GM04503 (cell line): ENCODE results near the gene CCDC148.
A peak's percentile ranks its signal among the peaks of the same experiment; 100 is the strongest.

ENCODE experiments used
- DNase-seq: peaks from one replicate; pipeline ENCODE4 v3.0.0-alpha.2; 2012; ENCODE audit warnings: low read depth

The CCDC148 gene

DNA sequence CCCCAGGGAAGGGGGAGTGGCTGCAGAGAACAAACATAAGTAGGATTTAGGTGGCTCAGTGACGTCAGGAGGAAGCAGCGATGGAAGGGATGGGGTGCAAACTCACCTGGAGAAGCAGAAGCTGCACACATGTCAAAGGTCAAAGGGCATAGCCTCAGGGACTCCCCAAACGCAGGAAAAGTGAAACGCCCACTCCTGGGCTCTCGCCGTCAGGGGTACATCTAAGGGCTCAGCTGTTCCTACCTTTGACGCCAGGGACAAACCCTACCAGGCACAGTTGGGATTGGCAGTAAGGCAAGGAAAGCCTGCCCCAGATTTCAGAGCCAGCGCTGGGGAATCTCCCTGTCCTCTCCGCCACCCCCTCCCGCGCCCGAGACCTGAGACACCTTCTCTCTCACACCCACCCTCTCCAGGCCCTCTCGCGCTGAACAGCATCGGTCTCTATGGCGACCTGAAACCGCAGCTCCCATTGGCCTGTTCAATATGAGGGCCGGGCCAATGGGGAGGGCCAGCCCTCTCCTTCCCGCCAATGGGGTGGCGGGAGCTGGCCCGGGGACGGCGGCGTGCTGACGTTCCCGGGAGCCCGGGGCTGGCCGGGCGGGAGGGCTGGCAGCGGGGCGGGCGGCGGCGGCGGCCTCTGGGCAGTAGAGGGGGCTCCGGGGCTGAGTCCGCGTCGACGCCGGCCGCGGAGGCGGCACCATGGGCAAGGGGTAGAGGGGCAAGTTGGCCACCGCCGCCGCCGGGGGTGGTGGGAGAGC lies at the start of gene CCDC148, which contains the start of gene PKP4:
CCDC148 (minus strand) TSS at position 445 of the 758 bp plus-strand sequence; CDS start at position 131, 314 bp downstream.
PKP4 (plus strand) TSS at position 644 of the 758 bp plus-strand sequence. CDS start 76,233 bp downstream, outside the sequence.
- peak; percentile 67 for DNase-seq

- DNase-seq: no peak
Observed at GRCh38 chr2:158505448-158505934, 48.9 kb upstream of the CCDC148 start.

DNA sequence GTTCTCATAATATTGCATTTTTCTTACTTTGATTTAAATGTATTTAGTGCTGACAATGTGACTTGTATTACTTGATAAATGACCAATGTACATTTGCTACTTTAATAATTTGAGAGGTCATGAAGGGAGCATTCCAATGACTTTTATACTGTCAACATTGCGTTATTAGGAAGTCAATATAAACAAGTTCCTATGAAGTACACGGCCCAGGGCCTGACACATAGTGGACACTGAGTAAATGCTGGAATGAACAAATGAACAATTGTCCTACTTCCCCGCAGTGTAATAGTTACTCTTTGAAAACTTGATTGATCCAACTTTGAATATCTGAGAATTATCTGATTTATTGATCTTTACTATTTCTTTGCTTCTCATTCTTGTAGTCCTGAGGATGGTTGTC lies 47.5 kb upstream of the CCDC148 start:
- DNase-seq: no peak

DNA sequence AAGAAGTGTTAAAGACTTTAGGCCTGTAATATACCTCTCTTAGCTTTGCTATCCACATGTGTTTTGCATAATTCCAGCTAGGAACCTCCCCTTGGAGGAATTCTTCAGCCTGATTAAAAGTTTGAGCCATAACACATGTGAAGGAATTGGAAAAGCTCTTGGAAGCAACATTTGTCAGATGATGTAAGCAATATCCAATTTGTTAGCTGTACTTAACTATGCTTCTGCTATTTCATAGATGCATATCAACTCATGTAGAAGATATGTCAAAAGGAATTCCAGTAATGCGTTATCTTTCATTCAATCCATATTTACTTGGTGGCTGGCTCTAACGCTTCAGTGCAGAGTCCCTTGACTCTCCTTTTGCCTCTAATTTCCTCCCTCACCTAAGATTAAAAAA lies 46.4 kb upstream of the CCDC148 start:
- peak; percentile 92 for DNase-seq

- DNase-seq: no peak
Observed at GRCh38 chr2:158501301-158501700, 44.7 kb upstream of the CCDC148 start.

GRCh38 chr2:158500333-158500732 lies 43.8 kb upstream of the CCDC148 start:
- DNase-seq: no peak

DNA sequence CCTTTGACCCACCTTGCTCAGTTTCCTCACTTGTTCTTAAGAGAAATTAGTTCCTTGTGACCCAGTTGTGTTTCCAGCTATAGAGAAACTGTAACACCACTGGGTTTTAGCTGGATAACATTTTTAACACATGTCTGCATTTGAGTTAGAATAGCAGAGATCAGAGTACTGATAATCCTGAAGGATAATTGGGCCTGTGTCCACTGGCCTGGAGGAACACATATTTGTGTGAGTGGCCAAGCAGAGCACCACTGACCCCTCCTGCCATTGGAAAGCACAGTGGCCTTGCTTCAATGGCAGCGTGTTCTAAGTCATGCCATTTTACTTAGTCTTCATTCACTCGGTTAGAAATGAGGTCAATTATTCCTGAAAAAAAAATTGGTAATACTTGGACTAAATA lies 42.8 kb upstream of the CCDC148 start:
- DNase-seq: no peak

GRCh38 chr2:158498749-158499136 lies 42.2 kb upstream of the CCDC148 start:
- no peak for DNase-seq

GRCh38 chr2:158498043-158498748 lies 41.6 kb upstream of the CCDC148 start:
- DNase-seq: no peak

GRCh38 chr2:158497486-158497885 lies 40.9 kb upstream of the CCDC148 start:
- no peak for DNase-seq

DNA sequence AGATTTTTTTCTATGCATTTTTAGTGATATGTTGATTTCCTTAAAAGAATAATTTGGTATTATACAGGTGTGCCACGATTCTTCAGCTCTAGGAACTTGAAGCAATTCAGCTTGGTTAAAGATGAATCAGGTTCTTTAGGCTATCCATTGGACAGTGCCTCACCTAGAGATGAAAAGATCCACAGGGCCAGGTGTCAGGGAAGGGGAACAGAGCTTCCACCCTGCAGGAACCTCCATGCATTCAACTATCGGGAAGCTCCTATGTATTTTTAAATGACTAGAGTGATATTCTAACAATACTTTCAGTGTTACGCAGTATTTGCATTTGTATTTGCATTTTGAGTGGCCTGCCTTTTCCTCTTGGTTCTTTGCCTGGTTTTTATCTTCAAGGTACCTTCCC lies 40.4 kb upstream of the CCDC148 start:
- DNase-seq: no peak

GRCh38 chr2:158495175-158495574 lies 38.6 kb upstream of the CCDC148 start:
- DNase-seq: peak; percentile 74

GRCh38 chr2:158493458-158493857 lies 36.9 kb upstream of the CCDC148 start:
- DNase-seq: no peak

GRCh38 chr2:158491072-158491471 lies 34.5 kb upstream of the CCDC148 start:
- no peak for DNase-seq

DNA sequence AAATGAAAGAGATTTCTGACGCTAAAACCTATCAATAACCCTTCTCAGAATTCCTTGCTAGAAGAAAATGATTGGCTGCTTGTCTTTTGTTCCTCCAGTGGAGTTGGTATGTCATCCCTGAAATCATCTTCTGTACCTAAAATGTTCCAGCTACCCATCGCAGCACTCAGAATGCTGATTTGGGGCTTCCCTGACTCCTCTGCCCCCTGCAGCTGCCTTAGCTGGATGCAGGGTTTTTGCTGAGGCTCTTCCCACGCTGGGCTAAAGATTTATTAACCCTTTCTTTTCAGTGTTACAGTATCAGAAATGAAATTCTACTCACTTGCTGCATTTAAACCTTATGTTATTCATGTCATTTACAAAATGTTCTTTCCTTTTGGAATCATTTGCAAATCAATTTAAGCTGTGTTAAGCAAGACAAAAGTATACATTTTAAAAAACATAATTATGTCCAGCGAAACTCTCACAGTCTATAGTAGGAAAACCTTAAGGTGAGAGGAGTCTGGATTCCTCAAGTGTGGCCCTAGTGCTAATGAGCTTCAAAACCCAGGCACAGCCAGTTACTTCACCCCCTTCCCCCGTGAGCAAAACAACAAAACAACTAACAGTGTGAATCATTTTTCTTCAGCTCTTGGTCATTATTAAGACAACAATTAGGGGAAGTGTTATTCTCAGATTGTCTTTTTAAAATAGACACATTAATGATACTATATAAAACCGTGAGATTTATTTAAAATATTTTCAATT lies 33.0 kb upstream of the CCDC148 start:
- no peak for DNase-seq

DNA sequence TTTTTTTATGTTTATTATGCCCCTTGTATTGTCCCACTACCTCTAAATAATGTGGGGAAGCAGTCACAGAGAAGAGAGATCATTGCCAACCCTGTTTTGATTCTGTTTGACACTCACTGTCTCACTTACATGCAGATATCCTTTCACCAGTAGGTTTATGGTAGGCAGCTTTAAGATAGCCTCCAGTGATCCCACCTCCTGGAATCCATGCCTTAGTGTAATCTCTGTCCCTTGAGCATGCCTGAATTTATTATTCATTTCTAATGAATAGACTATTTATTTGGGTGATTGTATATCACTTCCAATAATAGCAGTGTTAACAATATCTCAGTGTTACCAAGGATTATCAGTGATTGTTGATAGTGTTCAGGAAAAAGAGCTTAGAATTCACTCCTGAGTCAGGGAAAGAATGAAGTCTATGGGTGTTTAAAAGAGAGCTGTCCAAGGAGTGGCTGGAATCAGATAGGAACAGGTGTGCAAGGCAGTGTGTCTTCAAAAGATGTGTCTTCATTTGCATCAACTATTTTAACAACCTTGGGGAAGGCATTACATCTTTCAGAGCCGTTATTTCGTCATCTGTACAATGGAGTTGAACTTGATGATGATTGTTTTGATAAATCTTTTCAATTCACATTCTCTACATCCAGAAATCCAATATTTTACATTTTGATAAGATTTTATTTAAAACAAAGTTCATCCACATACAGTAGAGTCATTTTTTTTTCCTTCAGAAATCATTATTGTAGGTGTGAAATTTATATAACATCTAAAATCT lies 32.1 kb upstream of the CCDC148 start:
- no peak for DNase-seq

- DNase-seq: no peak
Observed at GRCh38 chr2:158487419-158487818, 30.9 kb upstream of the CCDC148 start.

GRCh38 chr2:158486970-158487325 lies 30.4 kb upstream of the CCDC148 start:
- DNase-seq: no peak

DNA sequence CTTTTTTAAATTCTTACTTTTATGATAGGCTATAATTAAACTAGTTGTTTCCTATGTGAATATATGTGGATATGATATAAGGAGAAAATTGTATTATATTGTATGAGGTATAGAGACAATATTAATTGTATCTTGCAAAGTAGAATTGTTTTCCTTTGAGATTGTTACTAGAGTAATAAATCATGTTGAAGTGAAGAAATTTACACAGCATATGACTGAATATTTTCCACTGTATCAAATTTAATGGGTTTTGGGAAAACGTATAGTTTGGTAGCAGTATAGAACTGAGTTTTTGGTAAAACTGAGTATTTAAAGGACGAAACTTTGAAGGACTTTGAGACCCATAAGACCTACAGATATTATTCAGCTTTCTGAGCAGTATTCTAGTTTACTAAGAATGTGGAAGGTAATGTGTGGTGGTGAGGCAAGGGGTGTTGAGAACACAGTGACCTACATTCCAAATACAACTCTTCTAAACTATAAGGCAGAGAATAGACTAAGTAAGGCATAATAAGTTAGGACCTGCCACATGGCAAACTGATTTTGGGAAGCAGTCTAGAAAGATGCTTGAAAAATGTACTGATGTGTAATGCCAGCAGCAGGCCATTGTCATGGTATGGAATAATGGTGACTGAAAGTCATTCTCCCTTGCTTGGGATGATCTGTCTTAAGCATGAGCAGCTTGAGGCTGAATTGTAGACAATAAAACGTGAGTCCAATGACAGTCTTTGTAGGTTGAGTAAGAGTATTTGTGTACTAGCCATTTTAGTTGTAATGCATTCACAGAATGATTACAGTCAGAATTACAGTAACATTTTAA lies 29.8 kb upstream of the CCDC148 start:
- no peak for DNase-seq

DNA sequence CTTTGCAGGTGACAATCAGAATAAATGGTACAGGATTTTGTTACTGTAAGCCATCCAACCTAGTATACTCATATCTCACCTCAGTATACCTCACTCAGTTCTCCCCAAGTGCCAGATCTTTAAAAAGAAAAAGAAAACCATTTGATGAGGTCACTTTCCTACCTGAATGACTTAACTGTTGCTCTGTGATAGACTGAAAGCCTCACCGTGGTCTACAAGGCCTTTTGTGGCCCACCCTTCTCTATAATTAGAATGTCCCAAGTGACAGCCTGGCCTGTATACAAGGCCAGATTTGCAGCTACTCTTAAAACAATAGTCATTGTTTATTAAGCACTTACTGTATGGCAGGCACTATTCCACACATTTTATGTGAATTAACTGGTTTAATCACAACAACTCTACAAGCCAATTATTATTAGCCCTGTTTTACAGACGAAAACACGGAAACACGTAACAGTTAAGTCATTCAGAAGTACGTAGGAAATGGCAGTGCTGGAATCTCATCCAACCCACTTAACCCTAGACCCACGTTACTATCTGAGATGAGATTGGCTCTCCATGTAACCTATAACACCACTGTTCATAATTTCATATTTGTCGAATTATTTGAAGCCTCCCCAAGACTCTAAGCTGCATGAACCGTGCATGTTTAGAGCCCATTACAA lies 28.5 kb upstream of the CCDC148 start:
- DNase-seq: no peak
